Lower leg skin (tissue), 3 donors: Measurements from ENCODE around the gene SPI1.
"Not testable (repeated sequence)": the region's sequence is repeated elsewhere in the genome, so short reads cannot be mapped to it uniquely, and the experiment has no call there.

Experiments used
- POLR2A ChIP-seq, 2 donors: fragments of 450-650 bp; IDR thresholded peaks; one replicate each; pipeline ENCODE4 v1.6.1; 2016 to 2017; ENCODE audit warnings: antibody characterized with exemption in 2 of 2, mild to moderate bottlenecking in 1 of 2, moderate library complexity in 1 of 2
- TF ChIP-seq, protein P1 (sequence below), 3 donors: fragments of 450-650 bp; IDR thresholded peaks; one replicate each; pipeline ENCODE4 v1.5.1; 2016; ENCODE audit warnings: antibody characterized with exemption in 3 of 3, mild to moderate bottlenecking in 3 of 3, moderate library complexity in 2 of 3

DNA sequence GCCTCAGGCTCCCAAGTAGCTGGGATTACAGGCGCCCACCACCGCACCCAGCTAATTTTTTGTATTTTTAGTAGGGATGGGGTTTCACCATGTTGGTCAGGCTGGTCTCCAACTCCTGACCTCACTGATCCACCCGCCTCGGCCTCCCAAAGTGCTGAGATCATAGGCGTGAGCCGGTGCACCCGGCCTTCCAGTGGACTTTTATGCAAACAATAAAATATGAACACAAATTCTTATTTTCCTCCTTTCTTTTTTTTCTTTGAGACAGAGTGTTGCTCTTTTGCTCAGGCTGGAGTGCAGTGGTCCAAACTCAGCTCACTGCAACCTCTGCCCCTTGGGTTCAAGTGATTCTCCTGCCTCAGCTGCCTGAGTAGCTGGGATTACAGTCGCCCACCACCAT lies 61.8 kb downstream of the SPI1 start:
- TF ChIP-seq, protein P1, sequence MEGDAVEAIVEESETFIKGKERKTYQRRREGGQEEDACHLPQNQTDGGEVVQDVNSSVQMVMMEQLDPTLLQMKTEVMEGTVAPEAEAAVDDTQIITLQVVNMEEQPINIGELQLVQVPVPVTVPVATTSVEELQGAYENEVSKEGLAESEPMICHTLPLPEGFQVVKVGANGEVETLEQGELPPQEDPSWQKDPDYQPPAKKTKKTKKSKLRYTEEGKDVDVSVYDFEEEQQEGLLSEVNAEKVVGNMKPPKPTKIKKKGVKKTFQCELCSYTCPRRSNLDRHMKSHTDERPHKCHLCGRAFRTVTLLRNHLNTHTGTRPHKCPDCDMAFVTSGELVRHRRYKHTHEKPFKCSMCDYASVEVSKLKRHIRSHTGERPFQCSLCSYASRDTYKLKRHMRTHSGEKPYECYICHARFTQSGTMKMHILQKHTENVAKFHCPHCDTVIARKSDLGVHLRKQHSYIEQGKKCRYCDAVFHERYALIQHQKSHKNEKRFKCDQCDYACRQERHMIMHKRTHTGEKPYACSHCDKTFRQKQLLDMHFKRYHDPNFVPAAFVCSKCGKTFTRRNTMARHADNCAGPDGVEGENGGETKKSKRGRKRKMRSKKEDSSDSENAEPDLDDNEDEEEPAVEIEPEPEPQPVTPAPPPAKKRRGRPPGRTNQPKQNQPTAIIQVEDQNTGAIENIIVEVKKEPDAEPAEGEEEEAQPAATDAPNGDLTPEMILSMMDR (IDR thresholded peaks at IDR 0.05), result not testable (repeated sequence)
- TF ChIP-seq POLR2A (IDR thresholded peaks at IDR 0.05), result not testable (repeated sequence)
